Calu3 (cell line): Measurements from ENCODE around the gene CAPN9. TPM values are rescaled to one million over a fixed set of nuclear protein-coding genes. Genes with fewer than 3 reads are reported as not detected.

Experiments used
- BruUV-seq: library from RNA; stranded (reverse); fragments of 400-500 nt; replicated peaks from 2 replicates; lab custom pipeline; 2021; lab: Mats Ljungman, UMichigan
- CTCF ChIA-PET: fragments of 300-600 bp; sonication (Branson Sonifier 250); formaldehyde crosslinking; loops from one replicate; lab custom pipeline; 2022; ENCODE audit warnings: antibody characterized with exemption; lab: Charles Lee
- DNase-seq: peaks from one replicate; pipeline ENCODE4 v3.0.0; 2022
- H3K27ac Mint-ChIP-seq: one replicate; pipeline ENCODE4 v1.8.0; 2022; ENCODE audit warnings: mixed read lengths; ENCODE audit not compliant: unreplicated experiment
- H3K27me3 Mint-ChIP-seq: one replicate; pipeline ENCODE4 v1.8.0; 2022; ENCODE audit warnings: mixed read lengths; ENCODE audit not compliant: unreplicated experiment
- H3K36me3 Mint-ChIP-seq: one replicate; pipeline ENCODE4 v1.8.0; 2022; ENCODE audit warnings: mild to moderate bottlenecking, moderate library complexity, mixed read lengths; ENCODE audit not compliant: insufficient read depth, unreplicated experiment
- H3K4me1 Mint-ChIP-seq: one replicate; pipeline ENCODE4 v1.8.0; 2022; ENCODE audit warnings: mild to moderate bottlenecking, low read depth, mixed read lengths; ENCODE audit not compliant: unreplicated experiment
- H3K4me3 Mint-ChIP-seq: one replicate; pipeline ENCODE4 v1.8.0; 2022; ENCODE audit warnings: mild to moderate bottlenecking, low read depth, moderate library complexity, mixed read lengths; ENCODE audit not compliant: unreplicated experiment
- H3K9me3 Mint-ChIP-seq: one replicate; pipeline ENCODE4 v1.8.0; 2022; ENCODE audit warnings: low read depth, mixed read lengths; ENCODE audit not compliant: unreplicated experiment
- CTCF ChIP-seq: fragments of 200-600 bp; IDR thresholded peaks from one replicate; pipeline ENCODE4 v1.8.0; 2022; ENCODE audit warnings: antibody characterized with exemption; ENCODE audit not compliant: unreplicated experiment
- intact Hi-C: fragments of 100-400 bp; cut with micrococcal nuclease; formaldehyde crosslinking; loops from one replicate; pipeline ENCODE4 v1.10.0; 2022; ENCODE audit not compliant: unreplicated experiment
- total RNA-seq: library from RNA; stranded (reverse); gene quantifications from 2 replicates; pipeline ENCODE4 v1.2.3, GENCODE V29; 2022

CAPN9 gene
- total RNA-seq, 1 experiment from 2014 or later: not detected

GRCh38 chr1:230827081-230827681 lies 80.0 kb downstream of the CAPN9 start:
- Mint-ChIP-seq H3K4me1 (peaks cover 40% of the 10 kb centered on the region), H3K27ac (peak overlapping the region; percentile 99), H3K27me3 (no peaks in the 10 kb centered on the region), H3K9me3 (no peaks in the 10 kb centered on the region), H3K4me3 (no peak overlapping the region), H3K36me3 (peaks cover 18% of the 10 kb centered on the region)
- intact Hi-C loops: no loop called here
- CTCF ChIA-PET: no interaction called here
- no peak for TF ChIP-seq CTCF
- BruUV-seq: no TSS peak
- no peak for DNase-seq

GRCh38 chr1:230827801-230828200 lies 80.6 kb downstream of the CAPN9 start:
- H3K4me1 Mint-ChIP-seq: peaks cover 40% of the 10 kb centered on the region
- no peak for DNase-seq
- no peak for TF ChIP-seq CTCF
- no TSS peak for BruUV-seq
- intact Hi-C loops: no loop called here
- H3K9me3 Mint-ChIP-seq: no peaks in the 10 kb centered on the region
- peak overlapping the region; percentile 55 for H3K27ac Mint-ChIP-seq
- H3K27me3 Mint-ChIP-seq: no peaks in the 10 kb centered on the region
- H3K36me3 Mint-ChIP-seq: peaks cover 18% of the 10 kb centered on the region
- H3K4me3 Mint-ChIP-seq: no peak overlapping the region
- CTCF ChIA-PET: interaction anchor here (1.3 kb wide), 1 partner anchor 40 kb away, joined by 3 read pairs; no protein-coding TSS in a partner anchor

GRCh38 chr1:230828421-230828820 lies 81.2 kb downstream of the CAPN9 start:
- no peaks in the 10 kb centered on the region for H3K27me3 Mint-ChIP-seq
- BruUV-seq: no TSS peak
- peaks cover 18% of the 10 kb centered on the region for H3K36me3 Mint-ChIP-seq
- H3K4me1 Mint-ChIP-seq: peaks cover 40% of the 10 kb centered on the region
- DNase-seq: no peak
- no peak overlapping the region for H3K27ac Mint-ChIP-seq
- TF ChIP-seq CTCF: no peak
- intact Hi-C loops: no loop called here
- CTCF ChIA-PET: interaction anchor here (1.3 kb wide), 1 partner anchor 39 kb away, joined by 3 read pairs; no protein-coding TSS in a partner anchor
- H3K9me3 Mint-ChIP-seq: no peaks in the 10 kb centered on the region
- no peak overlapping the region for H3K4me3 Mint-ChIP-seq

- intact Hi-C loops: no loop called here
- BruUV-seq: no TSS peak
These were observed 84.6 kb downstream of the CAPN9 start for GRCh38 chr1:230831771-230832170.

More at GRCh38 chr1:230831771-230832170, 84.6 kb downstream of the CAPN9 start:
- CTCF ChIA-PET: no interaction called here
- H3K27me3 Mint-ChIP-seq: no peaks in the 10 kb centered on the region
- no peak for DNase-seq
- H3K4me1 Mint-ChIP-seq: peaks cover 10% of the 10 kb centered on the region
- no peak overlapping the region for H3K4me3 Mint-ChIP-seq
- H3K36me3 Mint-ChIP-seq: peaks cover 7% of the 10 kb centered on the region
- H3K9me3 Mint-ChIP-seq: no peaks in the 10 kb centered on the region
- TF ChIP-seq CTCF: no peak
- H3K27ac Mint-ChIP-seq: no peak overlapping the region
